HEK293 (cell line): ENCODE data around the gene ALG8.

Experiments
- GFI1B ChIP-seq: fragments of 450-650 bp; formaldehyde crosslinking; IDR thresholded peaks from 2 replicates; pipeline ENCODE4 v1.5.1; 2016; ENCODE audit warnings: missing biosample characterization, missing genetic modification characterization
- GLI4 ChIP-seq: fragments of 450-650 bp; formaldehyde crosslinking; IDR thresholded peaks from 2 replicates; pipeline ENCODE4 v1.5.1; 2016; ENCODE audit warnings: missing biosample characterization, missing genetic modification characterization
- HOXD13 ChIP-seq: sonication (generic); formaldehyde crosslinking; IDR thresholded peaks from 2 replicates; pipeline ENCODE4 v1.8.0; 2022; ENCODE audit warnings: missing genetic modification reagents, borderline replicate concordance
- KLF16 ChIP-seq: fragments of 450-650 bp; formaldehyde crosslinking; IDR thresholded peaks from 2 replicates; pipeline ENCODE4 v1.5.1; 2017; ENCODE audit warnings: missing biosample characterization, missing genetic modification characterization
- KLF7 ChIP-seq: fragments of 450-650 bp; formaldehyde crosslinking; IDR thresholded peaks from 2 replicates; pipeline ENCODE4 v1.5.1; 2016; ENCODE audit warnings: missing biosample characterization, missing genetic modification characterization, borderline replicate concordance
- OVOL3 ChIP-seq: fragments of 450-650 bp; formaldehyde crosslinking; IDR thresholded peaks from 2 replicates; pipeline ENCODE4 v1.5.1; 2016; ENCODE audit warnings: missing biosample characterization, missing genetic modification characterization
- SETDB1 ChIP-seq: IDR thresholded peaks from one replicate; pipeline ENCODE4 v1.6.1; 2017; ENCODE audit warnings: mild to moderate bottlenecking, low read length, moderate library complexity, mixed read lengths; ENCODE audit not compliant: insufficient read length
- SP2 ChIP-seq: fragments of 450-650 bp; formaldehyde crosslinking; IDR thresholded peaks from 2 replicates; pipeline ENCODE4 v1.5.1; 2016; ENCODE audit warnings: missing biosample characterization, missing genetic modification characterization
- TCF7L2 ChIP-seq: IDR thresholded peaks from 2 replicates; pipeline ENCODE4 v1.6.1; 2011; ENCODE audit warnings: low read depth, mild to moderate bottlenecking, inconsistent platforms, low read length, moderate library complexity, borderline replicate concordance
- ZBTB1 ChIP-seq: fragments of 450-650 bp; formaldehyde crosslinking; IDR thresholded peaks from 2 replicates; pipeline ENCODE4 v1.5.1; 2016; ENCODE audit warnings: missing biosample characterization, missing genetic modification characterization
- ZIC2 ChIP-seq: fragments of 450-650 bp; formaldehyde crosslinking; IDR thresholded peaks from 2 replicates; pipeline ENCODE4 v1.5.1; 2016; ENCODE audit warnings: missing biosample characterization, missing genetic modification characterization
- ZNF132 ChIP-seq: fragments of 450-650 bp; formaldehyde crosslinking; IDR thresholded peaks from 2 replicates; pipeline ENCODE4 v1.5.1; 2017; ENCODE audit warnings: missing biosample characterization, missing genetic modification characterization, borderline replicate concordance
- ZNF133 ChIP-seq: fragments of 450-650 bp; formaldehyde crosslinking; IDR thresholded peaks from 2 replicates; pipeline ENCODE4 v1.5.1; 2016; ENCODE audit warnings: missing biosample characterization, missing genetic modification characterization
- ZNF148 ChIP-seq: fragments of 450-650 bp; formaldehyde crosslinking; IDR thresholded peaks from 2 replicates; pipeline ENCODE4 v1.5.0; 2017; ENCODE audit warnings: missing biosample characterization, missing genetic modification characterization, borderline replicate concordance
- ZNF155 ChIP-seq: fragments of 450-650 bp; formaldehyde crosslinking; IDR thresholded peaks from 2 replicates; pipeline ENCODE4 v1.5.1; 2016; ENCODE audit warnings: missing biosample characterization, missing genetic modification characterization
- ZNF157 ChIP-seq: fragments of 450-650 bp; formaldehyde crosslinking; IDR thresholded peaks from 2 replicates; pipeline ENCODE4 v1.5.1; 2016; ENCODE audit warnings: missing biosample characterization, missing genetic modification characterization
- ZNF174 ChIP-seq: fragments of 450-650 bp; formaldehyde crosslinking; IDR thresholded peaks from 2 replicates; pipeline ENCODE4 v1.5.0; 2017; ENCODE audit warnings: missing biosample characterization, mild to moderate bottlenecking, missing genetic modification characterization
- ZNF18 ChIP-seq: fragments of 450-650 bp; formaldehyde crosslinking; IDR thresholded peaks from 2 replicates; pipeline ENCODE4 v1.5.1; 2016; ENCODE audit warnings: missing biosample characterization, missing genetic modification characterization
- ZNF292 ChIP-seq: fragments of 450-650 bp; formaldehyde crosslinking; IDR thresholded peaks from 2 replicates; pipeline ENCODE4 v1.5.1; 2016; ENCODE audit warnings: low read depth, missing biosample characterization, missing genetic modification characterization, borderline replicate concordance
- ZNF341 ChIP-seq: fragments of 450-650 bp; formaldehyde crosslinking; IDR thresholded peaks from 2 replicates; pipeline ENCODE4; 2016; ENCODE audit warnings: low read depth, missing biosample characterization, missing genetic modification characterization
- ZNF488 ChIP-seq: fragments of 450-650 bp; formaldehyde crosslinking; IDR thresholded peaks from 2 replicates; pipeline ENCODE4 v1.5.1; 2016; ENCODE audit warnings: missing biosample characterization, missing genetic modification characterization
- ZNF548 ChIP-seq: fragments of 450-650 bp; formaldehyde crosslinking; IDR thresholded peaks from 2 replicates; pipeline ENCODE4 v1.5.1; 2016; ENCODE audit warnings: missing biosample characterization, missing genetic modification characterization
- ZNF561 ChIP-seq: fragments of 450-650 bp; IDR thresholded peaks from 2 replicates; pipeline ENCODE4 v1.5.1; 2018; ENCODE audit warnings: missing biosample characterization, missing genetic modification characterization, borderline replicate concordance
- ZNF654 ChIP-seq: fragments of 450-650 bp; formaldehyde crosslinking; IDR thresholded peaks from 2 replicates; pipeline ENCODE4 v1.5.1; 2016; ENCODE audit warnings: low read depth, missing biosample characterization, missing genetic modification characterization
- ZNF776 ChIP-seq: fragments of 450-650 bp; formaldehyde crosslinking; IDR thresholded peaks from 2 replicates; pipeline ENCODE4 v1.5.0; 2017; ENCODE audit warnings: missing biosample characterization, missing genetic modification characterization, borderline replicate concordance
- ZNF791 ChIP-seq: fragments of 450-650 bp; formaldehyde crosslinking; IDR thresholded peaks from 2 replicates; pipeline ENCODE4 v1.5.1; 2016; ENCODE audit warnings: missing biosample characterization, missing genetic modification characterization
- ZSCAN16 ChIP-seq: fragments of 450-650 bp; formaldehyde crosslinking; IDR thresholded peaks from 2 replicates; pipeline ENCODE4 v1.5.1; 2016; ENCODE audit warnings: missing biosample characterization, missing genetic modification characterization
- ZSCAN23 ChIP-seq: fragments of 450-650 bp; formaldehyde crosslinking; IDR thresholded peaks from 2 replicates; pipeline ENCODE4 v1.5.1; 2016; ENCODE audit warnings: missing biosample characterization, missing genetic modification characterization

The ALG8 gene

GRCh38 chr11:78188286-78189173 lies 49.1 kb upstream of the ALG8 start, which contains the start of the genes KCTD21 and USP35 (continued):
- TF ChIP-seq ZNF133 (tag by site-specific recombination) (no peak), ZSCAN23 (tag by site-specific recombination) (peak; percentile 90; the same call in 1 of the 2 replicates), ZNF157 (tag by site-specific recombination) (no peak), ZNF132 (tag by site-specific recombination) (no peak), ZNF155 (tag by site-specific recombination) (no peak), HOXD13 (CRISPR knock-in tag) (no peak), GFI1B (tag by site-specific recombination) (no peak), OVOL3 (tag by site-specific recombination) (no peak), TCF7L2 (no peak), ZNF341 (tag by site-specific recombination) (peak; percentile 96), SETDB1 (no peak), ZNF776 (tag by site-specific recombination) (no peak), ZNF791 (tag by site-specific recombination) (no peak), GLI4 (no peak), ZNF292 (tag by site-specific recombination) (no peak), ZNF488 (tag by site-specific recombination) (0 out of 2 replicates have a peak, but pooled peaks have one; percentile 26), ZNF654 (no peak), ZNF148 (tag by site-specific recombination) (no peak), ZSCAN16 (tag by site-specific recombination) (no peak), ZNF561 (tag by site-specific recombination) (peak; percentile 100), ZNF174 (tag by site-specific recombination) (no peak), SP2 (peak; percentile 81), KLF16 (tag by site-specific recombination) (peak; percentile 84), ZIC2 (tag by site-specific recombination) (peak; percentile 80), ZNF18 (no peak), KLF7 (tag by site-specific recombination) (peak; percentile 92), ZNF548 (tag by site-specific recombination) (no peak), ZBTB1 (tag by site-specific recombination) (no peak)
